AG09309 (cell line): ENCODE data around the gene ELOVL2.

Source experiments
- DNase-seq: peaks from one replicate; pipeline ENCODE4 v3.0.0-alpha.2; 2010; ENCODE audit warnings: low read depth
- H3K4me3 ChIP-seq: 2 replicates; pipeline ENCODE4 v1.5.1; 2011; ENCODE audit warnings: mild to moderate bottlenecking, low read depth, low read length, moderate library complexity; ENCODE audit not compliant: control insufficient read depth
- TF ChIP-seq, protein P1 (sequence below): IDR thresholded peaks from 2 replicates; pipeline ENCODE4 v1.5.1; 2011; ENCODE audit warnings: mild to moderate bottlenecking, low read depth, low read length, inconsistent platforms; ENCODE audit not compliant: insufficient read depth, control insufficient read depth; ENCODE audit errors: missing control alignments

Gene ELOVL2

DNA sequence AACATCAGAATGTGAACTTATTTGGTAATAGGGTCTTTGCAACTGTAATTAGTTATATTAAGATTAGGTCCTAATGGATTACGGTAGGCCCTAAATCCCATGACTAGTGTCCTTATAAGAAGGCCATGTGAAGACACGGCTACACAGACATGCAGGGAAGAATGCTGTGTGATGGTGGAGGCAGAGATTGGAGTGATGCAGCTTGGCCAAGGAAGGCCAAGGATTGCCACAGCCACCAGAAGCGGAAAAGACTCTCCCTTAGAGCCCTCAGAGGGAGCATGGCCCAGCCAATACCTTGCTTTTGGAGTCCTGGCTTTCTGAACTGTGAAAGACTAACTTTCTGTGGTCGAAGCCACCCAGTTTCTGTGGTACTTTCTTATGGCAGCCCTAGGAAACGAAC lies 39.9 kb upstream of the ELOVL2 start:
- H3K4me3 ChIP-seq, result no peak overlapping the region
- DNase-seq, result no peak
- TF ChIP-seq, protein P1, sequence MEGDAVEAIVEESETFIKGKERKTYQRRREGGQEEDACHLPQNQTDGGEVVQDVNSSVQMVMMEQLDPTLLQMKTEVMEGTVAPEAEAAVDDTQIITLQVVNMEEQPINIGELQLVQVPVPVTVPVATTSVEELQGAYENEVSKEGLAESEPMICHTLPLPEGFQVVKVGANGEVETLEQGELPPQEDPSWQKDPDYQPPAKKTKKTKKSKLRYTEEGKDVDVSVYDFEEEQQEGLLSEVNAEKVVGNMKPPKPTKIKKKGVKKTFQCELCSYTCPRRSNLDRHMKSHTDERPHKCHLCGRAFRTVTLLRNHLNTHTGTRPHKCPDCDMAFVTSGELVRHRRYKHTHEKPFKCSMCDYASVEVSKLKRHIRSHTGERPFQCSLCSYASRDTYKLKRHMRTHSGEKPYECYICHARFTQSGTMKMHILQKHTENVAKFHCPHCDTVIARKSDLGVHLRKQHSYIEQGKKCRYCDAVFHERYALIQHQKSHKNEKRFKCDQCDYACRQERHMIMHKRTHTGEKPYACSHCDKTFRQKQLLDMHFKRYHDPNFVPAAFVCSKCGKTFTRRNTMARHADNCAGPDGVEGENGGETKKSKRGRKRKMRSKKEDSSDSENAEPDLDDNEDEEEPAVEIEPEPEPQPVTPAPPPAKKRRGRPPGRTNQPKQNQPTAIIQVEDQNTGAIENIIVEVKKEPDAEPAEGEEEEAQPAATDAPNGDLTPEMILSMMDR, result no peak

DNA sequence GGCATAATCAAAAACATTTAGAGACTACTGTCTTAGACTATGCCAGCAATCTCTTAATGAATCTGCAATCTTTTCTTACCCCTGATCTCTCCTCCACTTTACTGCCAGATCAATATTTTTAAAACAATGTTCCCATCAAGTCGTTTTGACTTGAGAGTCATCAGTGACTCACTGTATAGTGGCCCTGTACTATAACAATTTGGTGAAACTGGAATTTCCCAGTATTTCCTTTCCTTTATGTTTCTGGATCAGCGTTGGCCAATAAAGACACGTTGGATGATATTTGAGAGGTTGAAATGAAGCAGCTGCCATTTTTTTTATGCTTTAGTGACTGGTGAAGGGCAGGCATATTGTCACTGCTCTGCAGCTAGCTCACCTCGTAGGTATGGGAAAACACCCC lies 39.4 kb upstream of the ELOVL2 start:
- DNase-seq, result no peak
- TF ChIP-seq, protein P1, result no peak
- H3K4me3 ChIP-seq, result no peak overlapping the region

DNA sequence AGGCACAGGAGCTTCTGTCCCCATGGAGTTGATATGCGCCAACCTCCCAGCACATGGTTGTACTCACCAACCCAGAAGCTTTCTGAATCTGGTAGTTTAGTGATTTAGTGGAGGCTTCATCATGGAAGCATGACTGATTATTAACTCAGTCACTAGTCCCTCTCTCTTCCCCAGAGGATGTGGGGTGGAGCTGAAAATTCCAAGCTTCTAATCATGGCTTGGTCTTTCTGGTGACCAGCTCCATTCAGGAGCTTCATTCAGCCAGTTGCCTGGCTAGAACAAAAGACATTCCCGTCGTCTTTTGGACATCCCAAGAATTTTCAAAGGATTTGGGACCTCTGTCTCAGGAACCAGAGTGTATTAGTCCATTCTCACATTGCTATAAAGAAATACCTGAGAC lies 36.2 kb upstream of the ELOVL2 start:
- TF ChIP-seq, protein P1, result no peak
- H3K4me3 ChIP-seq, result no peak overlapping the region

DNA sequence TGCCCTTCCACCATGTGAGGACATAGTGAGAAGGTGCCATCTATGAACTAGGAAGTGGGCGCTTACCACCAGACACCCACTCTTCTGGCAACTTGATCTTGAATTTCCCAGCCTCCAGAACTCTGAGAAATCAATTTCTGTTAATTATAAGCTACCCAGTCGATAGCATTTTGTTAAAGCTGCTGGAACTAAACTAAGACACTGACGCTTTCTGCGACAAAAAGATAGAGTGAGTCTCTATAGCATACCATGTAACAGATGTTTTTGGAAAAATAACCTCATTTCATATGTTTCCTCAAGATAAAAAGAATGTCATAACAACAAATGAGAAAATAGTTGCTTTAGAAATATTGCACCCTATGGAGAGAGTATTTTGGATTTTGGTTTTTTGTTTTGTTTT lies 34.2 kb upstream of the ELOVL2 start:
- TF ChIP-seq, protein P1, result no peak
- no peak for DNase-seq
- H3K4me3 ChIP-seq, result no peak overlapping the region

More for the DNA sequence above, 36.2 kb upstream of the ELOVL2 start:
- DNase-seq, result no peak

DNA sequence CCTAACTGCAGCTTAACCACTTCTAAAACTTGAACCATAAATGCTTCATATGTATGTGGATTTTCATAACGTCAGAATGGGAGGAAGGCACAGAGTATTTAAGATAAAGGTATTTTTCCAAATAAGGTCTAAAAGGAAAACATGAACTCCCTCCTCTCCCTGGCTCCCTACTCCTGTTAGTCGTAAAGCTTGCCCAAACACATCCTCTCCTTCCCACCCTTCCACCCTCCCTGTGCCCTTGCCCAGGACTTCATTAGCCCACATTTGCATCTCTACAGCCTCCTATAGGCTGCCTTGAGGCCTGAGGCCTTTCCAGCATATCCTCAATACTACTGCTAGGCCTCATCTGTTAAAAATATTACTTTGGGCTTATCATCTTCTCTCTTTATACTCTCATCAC lies 32.4 kb upstream of the ELOVL2 start:
- H3K4me3 ChIP-seq, result no peak overlapping the region
- no peak for DNase-seq
- TF ChIP-seq, protein P1, result no peak

DNA sequence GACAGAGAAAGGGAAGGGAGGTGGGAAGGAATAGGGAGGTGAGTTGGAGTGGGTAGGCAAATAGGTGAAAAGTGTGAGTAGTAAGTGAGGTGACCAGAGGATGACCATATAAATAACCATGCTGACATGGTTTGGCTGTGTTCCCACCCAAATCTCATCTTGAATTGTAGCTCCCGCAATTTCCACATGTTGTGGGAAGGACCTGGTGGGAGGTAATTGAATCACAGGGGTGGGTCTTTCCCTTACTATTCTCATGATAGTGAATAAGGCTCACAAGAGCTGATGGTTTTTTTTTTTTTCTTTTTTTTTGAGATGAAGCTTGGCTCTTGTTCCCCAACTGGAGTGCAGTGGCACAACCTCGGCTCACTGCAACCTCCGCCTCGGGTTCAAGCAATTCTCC lies 28.0 kb upstream of the ELOVL2 start:
- H3K4me3 ChIP-seq, result no peak overlapping the region
- DNase-seq, result no peak
- TF ChIP-seq, protein P1, result no peak

DNA sequence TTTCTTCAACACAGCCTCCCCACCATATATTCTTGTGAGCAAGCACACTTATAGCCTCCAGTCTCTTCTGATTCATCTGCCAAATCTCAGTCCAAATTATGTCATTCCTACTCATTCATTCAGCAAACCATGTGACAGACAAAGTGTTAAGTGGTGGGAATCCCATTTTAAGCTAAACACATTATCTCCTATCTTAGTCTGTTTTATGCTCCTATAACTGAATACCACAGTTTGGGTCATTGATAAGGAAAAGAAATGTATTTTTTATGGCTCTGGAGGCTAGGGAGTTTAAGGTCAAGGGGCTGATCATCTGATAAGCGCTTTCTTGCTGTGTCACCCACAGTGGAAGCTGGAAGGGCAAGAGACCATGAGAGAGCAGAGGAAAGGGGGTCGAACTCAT lies 25.7 kb upstream of the ELOVL2 start:
- no peak for DNase-seq
- H3K4me3 ChIP-seq, result no peak overlapping the region
- TF ChIP-seq, protein P1, result no peak
